Lung microvascular endothelial cell (primary cell): ENCODE data around the gene CD44. TPM values are rescaled to one million over a fixed set of nuclear protein-coding genes. Genes with fewer than 3 reads are reported as not detected.
A peak's percentile ranks its signal among the peaks of the same experiment; 100 is the strongest.

ENCODE experiments used
- DNase-seq, 2 donors: peaks; one replicate each; pipeline versions ENCODE4 v3.0.0 to v3.0.0-alpha.2; 2010; ENCODE audit warnings: low read depth in 2 of 2
- total RNA-seq: library from RNA; depleted of rRNA; stranded (reverse); fragments of >200 nt; gene quantifications from 2 replicates; pipeline ENCODE4 v1.2.1, GENCODE V29; 2014

The CD44 gene
- total RNA-seq, 1 donor from 2014 or later: 0.79 TPM

GRCh38 chr11:35260342-35260985 is 121.5 kb downstream of the CD44 start:
- peak in 1 of 2 donors; percentile 72 for DNase-seq

GRCh38 chr11:35261197-35261596 is 122.2 kb downstream of the CD44 start:
- DNase-seq: no peak

- no peak for DNase-seq
Measured at GRCh38 chr11:35262056-35262455, 123.1 kb downstream of the CD44 start.

GRCh38 chr11:35262735-35263134 is 123.8 kb downstream of the CD44 start:
- DNase-seq: no peak

- DNase-seq: peak in 1 of 2 donors; percentile 56
Measured at GRCh38 chr11:35265755-35266454, 126.9 kb downstream of the CD44 start.

GRCh38 chr11:35267504-35267903 is 128.5 kb downstream of the CD44 start:
- DNase-seq: no peak

- no peak for DNase-seq
Measured at GRCh38 chr11:35270342-35270741, 131.4 kb downstream of the CD44 start.

GRCh38 chr11:35271031-35271430 is 132.1 kb downstream of the CD44 start:
- no peak for DNase-seq

- DNase-seq: no peak
Measured at GRCh38 chr11:35272391-35272902, 133.5 kb downstream of the CD44 start.

GRCh38 chr11:35274909-35275785 is 136.2 kb downstream of the CD44 start:
- no peak for DNase-seq

GRCh38 chr11:35275786-35276170 is 136.8 kb downstream of the CD44 start:
- no peak for DNase-seq

GRCh38 chr11:35276396-35277145 is 137.6 kb downstream of the CD44 start:
- no peak for DNase-seq

GRCh38 chr11:35277827-35278226 is 138.9 kb downstream of the CD44 start:
- no peak for DNase-seq

- DNase-seq: no peak
Measured at GRCh38 chr11:35280727-35281126, 141.8 kb downstream of the CD44 start.

GRCh38 chr11:35281169-35281688 is 142.3 kb downstream of the CD44 start:
- no peak for DNase-seq

Other genes starting within 250 kb of the CD44 start
- gene APIP, start 222.8 kb upstream of the CD44 start, total RNA-seq: 13.5 and 13.9 TPM in 2 replicates
- gene PDHX, start 222.6 kb upstream of the CD44 start, total RNA-seq: 14.2 and 17.7 TPM in 2 replicates